ENCODE results near the gene ALDOB. TPM values are rescaled to one million over a fixed set of nuclear protein-coding genes. Genes with fewer than 3 reads are reported as not detected.
A peak's percentile ranks its signal among the peaks of the same experiment; 100 is the strongest.

Gene ALDOB
- total RNA-seq, 2 donors from 2014 or later = 23.4 to 86.6 TPM

DNA sequence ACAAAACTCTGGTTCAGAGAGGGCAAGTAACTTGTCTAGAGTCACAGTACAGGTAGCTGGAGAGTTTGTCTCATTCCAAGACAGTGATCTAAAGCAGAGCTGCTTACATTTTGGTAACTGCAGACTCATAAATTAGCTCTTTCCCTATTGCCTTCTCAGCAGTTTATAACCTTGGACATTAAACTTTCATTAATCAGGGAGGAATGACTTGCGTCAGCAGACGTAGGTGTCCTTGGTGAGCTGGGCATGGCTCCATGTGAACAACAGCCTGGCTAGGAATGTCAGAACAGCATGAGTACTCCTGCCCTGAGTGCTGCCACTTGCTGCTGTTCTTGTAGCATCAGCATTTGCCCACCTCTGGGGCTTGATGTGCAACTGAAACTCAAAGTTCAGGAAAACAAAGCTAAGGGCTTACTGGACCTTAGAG, 2.2 kb upstream of the ALDOB start:
- no peaks in the 10 kb centered on the region for H3K9me3 ChIP-seq
- peak; percentile 96 for ATAC-seq
- peak overlapping the region; percentile 57 to 86 (median 72) for H3K27ac ChIP-seq
- WGBS, 2 donors = 15 to 25% methylated on average over 2 of the region's 2 CpGs
- H3K4me3 ChIP-seq = no peak overlapping the region
- intact Hi-C loops (cut with DNase I) = no loop called here
- peaks cover 77% of the 10 kb centered on the region for H3K4me1 ChIP-seq
- TF ChIP-seq CTCF (IDR thresholded peaks at IDR 0.05) = peak in 2 of 7 experiments; percentile 13 to 22
- TF ChIP-seq POLR2A (IDR thresholded peaks at IDR 0.05) = peak in 2 of 3 donors; percentile 44 to 66
- DNase-seq = peak; percentile 91 to 97 (median 95)
- H3K36me3 ChIP-seq (replicated peaks in 1 of 2; ENCODE audit: insufficient read depth in 1 of 2, low read depth in 2 of 2) = no peaks in the 10 kb centered on the region
- no peaks in the 10 kb centered on the region for H3K27me3 ChIP-seq

GRCh38 chr9:101434998-101435397, 576 bp downstream of the ALDOB start:
- intact Hi-C loops (cut with DNase I) = no loop called here
- DNase-seq (peak in 1 of 4 donors; percentile 14), ATAC-seq (peak; percentile 12)
- no peaks in the 10 kb centered on the region for H3K36me3 ChIP-seq (replicated peaks in 1 of 2; ENCODE audit: insufficient read depth in 1 of 2, low read depth in 2 of 2)
- H3K9me3 ChIP-seq = no peaks in the 10 kb centered on the region
- peak in 1 of 7 experiments; percentile 13 for TF ChIP-seq CTCF (IDR thresholded peaks at IDR 0.05)
- TF ChIP-seq POLR2A (IDR thresholded peaks at IDR 0.05) = no peak
- H3K4me3 ChIP-seq = no peak overlapping the region
- WGBS, 2 donors = 31 to 45% methylated on average over 3 of the region's 3 CpGs
- no peaks in the 10 kb centered on the region for H3K27me3 ChIP-seq
- peaks cover 63% of the 10 kb centered on the region for H3K4me1 ChIP-seq
- H3K27ac ChIP-seq = peak overlapping the region; percentile 6 to 86 (median 36)

- ATAC-seq = no peak
- no peak overlapping the region for H3K27ac ChIP-seq
These were observed 2.3 kb downstream of the ALDOB start for GRCh38 chr9:101433229-101433628.

DNA sequence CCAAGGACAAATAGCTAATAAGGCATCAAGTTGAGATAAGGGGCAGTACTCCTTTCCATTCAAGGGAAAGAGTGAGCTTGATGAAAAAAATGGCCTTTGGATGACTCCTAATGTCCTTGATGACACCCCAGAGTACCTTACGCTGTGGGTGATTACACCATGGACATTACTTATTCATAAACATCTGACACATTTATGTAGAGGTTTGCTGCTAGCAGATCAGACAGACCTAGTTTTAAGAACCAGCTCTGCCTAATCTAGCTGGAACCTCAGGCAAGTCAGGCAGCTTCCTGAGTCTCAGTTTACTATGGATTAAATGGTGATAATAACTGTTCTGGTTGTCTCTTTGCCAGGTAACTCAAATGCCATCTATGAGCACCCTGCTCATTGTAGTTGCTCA, 2.8 kb downstream of the ALDOB start:
- DNase-seq (no peak), ATAC-seq (no peak)
- intact Hi-C loops (cut with DNase I) = no loop called here
- H3K9me3 ChIP-seq = no peaks in the 10 kb centered on the region
- no peak for TF ChIP-seq POLR2A (IDR thresholded peaks at IDR 0.05)
- no peak for TF ChIP-seq CTCF (IDR thresholded peaks at IDR 0.05)
- no peak overlapping the region for H3K4me3 ChIP-seq
- no peaks in the 10 kb centered on the region for H3K36me3 ChIP-seq (replicated peaks in 1 of 2; ENCODE audit: insufficient read depth in 1 of 2, low read depth in 2 of 2)
- peaks cover 48% of the 10 kb centered on the region for H3K4me1 ChIP-seq
- H3K27ac ChIP-seq = no peak overlapping the region
- no peaks in the 10 kb centered on the region for H3K27me3 ChIP-seq
- 68 to 70% methylated on average over 1 of the region's 1 CpG for WGBS, 2 donors

More at GRCh38 chr9:101433229-101433628, 2.3 kb downstream of the ALDOB start:
- intact Hi-C loops (cut with DNase I) = no loop called here
- DNase-seq = no peak
- TF ChIP-seq POLR2A (IDR thresholded peaks at IDR 0.05) (no peak), CTCF (IDR thresholded peaks at IDR 0.05) (no peak)
- WGBS, 2 donors = 39 to 45% methylated on average over 3 of the region's 3 CpGs
- Histone ChIP-seq H3K4me3 (no peak overlapping the region), H3K27me3 (no peaks in the 10 kb centered on the region), H3K36me3 (replicated peaks in 1 of 2; ENCODE audit: insufficient read depth in 1 of 2, low read depth in 2 of 2) (no peaks in the 10 kb centered on the region), H3K4me1 (peaks cover 51% of the 10 kb centered on the region), H3K9me3 (no peaks in the 10 kb centered on the region)

DNA sequence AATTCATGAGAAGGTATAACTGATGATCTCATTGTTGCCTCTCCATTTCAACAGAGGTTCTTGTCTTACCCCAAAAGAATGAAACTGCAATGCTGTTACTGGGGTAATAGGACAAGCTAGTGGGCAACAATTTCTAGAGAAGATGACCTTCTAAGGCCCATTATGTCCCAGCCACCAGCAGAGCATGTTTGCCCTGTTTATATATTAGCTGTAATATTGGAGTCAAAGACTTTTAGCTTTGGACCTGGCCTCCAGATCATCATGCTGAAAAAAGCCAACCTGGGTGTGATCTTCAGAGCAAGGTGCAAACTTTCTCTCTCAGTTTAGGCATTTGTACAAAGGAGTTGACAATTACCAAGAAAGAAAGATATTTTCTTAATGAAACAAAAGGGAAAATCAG, 3.4 kb downstream of the ALDOB start:
- intact Hi-C loops (cut with DNase I) = no loop called here
- ATAC-seq = no peak
- H3K4me1 ChIP-seq = peaks cover 42% of the 10 kb centered on the region
- no peaks in the 10 kb centered on the region for H3K27me3 ChIP-seq
- no peak for TF ChIP-seq POLR2A (IDR thresholded peaks at IDR 0.05)
- no peak for TF ChIP-seq CTCF (IDR thresholded peaks at IDR 0.05)
- no peaks in the 10 kb centered on the region for H3K9me3 ChIP-seq
- no peak for DNase-seq
- no peak overlapping the region for H3K27ac ChIP-seq
- no peak overlapping the region for H3K4me3 ChIP-seq
- H3K36me3 ChIP-seq (replicated peaks in 1 of 2; ENCODE audit: insufficient read depth in 1 of 2, low read depth in 2 of 2) = no peaks in the 10 kb centered on the region
